Gastrocnemius medialis (tissue), 4 donors: ENCODE measurements around the gene OR8B12.

Source experiments
- CTCF ChIP-seq, 5 experiments: fragments of 450-650 bp in 3 of 5; fragments of 200-600 bp in 2 of 5; sonication (generic) in 2 of 5; IDR thresholded peaks in 4 of 5; conservative IDR thresholded peaks in 1 of 5; 1 replicate in 4 of 5; 2 replicates in 1 of 5; pipeline ENCODE4 v1.5.1; 2016 to 2019; ENCODE audit warnings: antibody characterized with exemption in 5 of 5, mild to moderate bottlenecking in 3 of 5, moderate library complexity in 3 of 5
- POLR2A ChIP-seq, 2 donors: fragments of 450-650 bp; IDR thresholded peaks; one replicate each; pipeline ENCODE4 v1.6.1; 2017; ENCODE audit warnings: antibody characterized with exemption in 2 of 2, mild to moderate bottlenecking in 2 of 2, moderate library complexity in 2 of 2

GRCh38 chr11:124581817-124582216, 38.4 kb upstream of the OR8B12 start:
- TF ChIP-seq POLR2A (IDR thresholded peaks at IDR 0.05) (no peak), CTCF (IDR thresholded peaks at IDR 0.05 in 4 of 5, conservative IDR thresholded peaks at IDR 0.05 in 1 of 5) (no peak)
